ENCODE results near the gene PTPRE.

DNA sequence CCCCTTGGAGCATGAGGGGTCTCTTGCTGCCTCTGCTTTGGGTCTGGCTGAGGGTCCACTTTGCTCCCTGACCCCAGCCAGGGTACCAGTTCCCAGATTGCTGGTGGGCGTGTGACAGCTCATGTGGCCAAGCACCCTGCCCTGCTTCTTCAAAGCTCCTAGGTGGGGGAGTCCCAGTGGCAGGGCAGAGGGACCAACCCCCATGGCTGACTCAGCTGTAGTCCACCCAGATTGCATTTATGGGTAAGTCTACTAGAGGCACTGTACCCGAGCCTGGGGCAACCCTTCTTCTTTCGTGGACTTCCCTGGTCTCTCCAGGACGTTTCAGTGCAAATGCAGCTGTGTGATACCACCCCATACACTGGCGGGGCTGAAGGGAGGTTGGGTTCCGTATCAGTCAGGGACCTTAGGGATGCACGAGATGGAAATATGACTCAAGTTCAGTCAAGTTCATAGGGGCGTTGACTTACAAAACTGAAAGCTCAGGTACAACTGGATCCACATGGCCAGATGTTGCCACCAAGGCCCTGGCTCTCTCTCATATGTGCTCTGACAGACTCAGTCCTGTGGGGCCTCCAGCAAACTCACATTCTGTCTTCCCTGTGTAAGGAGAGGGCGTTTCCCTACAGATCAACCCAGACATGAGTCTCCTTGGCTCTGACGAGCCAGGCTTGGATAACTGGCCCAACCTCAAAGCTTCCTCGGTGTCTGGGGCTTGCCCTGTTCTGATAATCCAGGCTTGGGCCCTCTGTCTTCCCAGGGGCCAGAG, 13.6 kb downstream of the PTPRE start:
- TF ChIP-seq, protein P1, sequence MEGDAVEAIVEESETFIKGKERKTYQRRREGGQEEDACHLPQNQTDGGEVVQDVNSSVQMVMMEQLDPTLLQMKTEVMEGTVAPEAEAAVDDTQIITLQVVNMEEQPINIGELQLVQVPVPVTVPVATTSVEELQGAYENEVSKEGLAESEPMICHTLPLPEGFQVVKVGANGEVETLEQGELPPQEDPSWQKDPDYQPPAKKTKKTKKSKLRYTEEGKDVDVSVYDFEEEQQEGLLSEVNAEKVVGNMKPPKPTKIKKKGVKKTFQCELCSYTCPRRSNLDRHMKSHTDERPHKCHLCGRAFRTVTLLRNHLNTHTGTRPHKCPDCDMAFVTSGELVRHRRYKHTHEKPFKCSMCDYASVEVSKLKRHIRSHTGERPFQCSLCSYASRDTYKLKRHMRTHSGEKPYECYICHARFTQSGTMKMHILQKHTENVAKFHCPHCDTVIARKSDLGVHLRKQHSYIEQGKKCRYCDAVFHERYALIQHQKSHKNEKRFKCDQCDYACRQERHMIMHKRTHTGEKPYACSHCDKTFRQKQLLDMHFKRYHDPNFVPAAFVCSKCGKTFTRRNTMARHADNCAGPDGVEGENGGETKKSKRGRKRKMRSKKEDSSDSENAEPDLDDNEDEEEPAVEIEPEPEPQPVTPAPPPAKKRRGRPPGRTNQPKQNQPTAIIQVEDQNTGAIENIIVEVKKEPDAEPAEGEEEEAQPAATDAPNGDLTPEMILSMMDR (conservative IDR thresholded peaks at IDR 0.05), result no peak
- TF ChIP-seq EZH2 (IDR thresholded peaks at IDR 0.05; ENCODE audit: low read depth), result no peak
